ENCODE measurements around the gene AOPEP. TPM values are rescaled to one million over a fixed set of nuclear protein-coding genes. Genes with fewer than 3 reads are reported as not detected.
A peak's percentile ranks its signal among the peaks of the same experiment; 100 is the strongest.

The AOPEP gene
- total and polyA plus RNA-seq, 4 donors = 29.0 to 121 (median 60.0) TPM

DNA sequence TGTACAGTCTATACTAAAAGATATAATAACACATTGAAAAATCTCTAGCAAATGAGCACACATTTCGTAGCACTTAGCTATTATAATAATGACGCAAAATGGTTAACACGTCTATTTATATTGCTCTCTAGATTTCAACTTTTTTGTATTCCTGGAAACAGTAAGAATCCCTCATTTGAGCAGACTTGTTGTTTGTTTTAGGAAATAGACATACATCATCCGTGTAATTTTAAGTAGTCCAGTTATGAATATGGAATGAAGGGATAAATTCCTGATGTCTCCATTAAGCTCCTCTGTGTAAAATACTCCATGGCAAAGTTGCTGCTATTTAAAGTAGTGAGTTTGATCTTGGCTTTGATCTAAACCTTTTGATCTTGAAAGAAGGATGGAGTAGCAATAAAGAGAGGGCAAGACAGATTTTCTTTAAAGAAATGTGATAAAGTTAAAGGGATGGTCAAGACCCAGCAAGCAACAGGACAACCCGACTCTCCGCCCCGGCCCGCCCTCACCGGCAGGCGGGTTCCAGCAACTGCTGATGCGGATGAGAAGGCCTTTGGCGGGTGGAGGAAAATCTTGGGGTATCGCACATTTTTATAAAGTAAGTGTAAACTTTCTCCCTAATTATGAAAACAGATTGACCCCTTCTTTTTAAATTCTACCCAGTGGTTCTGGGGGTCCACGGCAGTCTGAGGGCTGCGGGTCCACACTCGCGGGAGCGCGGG is 277.4 kb downstream of the AOPEP start:
- peak overlapping the region; percentile 72 to 82 for H3K9ac ChIP-seq (ENCODE audit: insufficient read depth in 1 of 2, low read length in 2 of 2)
- no peak for ATAC-seq (ENCODE audit: insufficient read depth, low FRiP score)
- WGBS, 2 donors = 10 to 14% methylated on average over 19 of the region's 19 CpGs
- H3K27ac ChIP-seq (ENCODE audit: low read depth in 1 of 2, low read length in 1 of 2) = peak overlapping the region; percentile 100
- DNase-seq = peak; percentile 72 to 83 (median 80)
- TF ChIP-seq CTCF (IDR thresholded peaks at IDR 0.05; ENCODE audit: control extremely low read depth, extremely low read depth) = no peak
- H3K4me1 ChIP-seq (ENCODE audit: control insufficient read depth in 5 of 5, insufficient read depth in 5 of 5, low read length in 5 of 5) = peaks cover 0 to 51% (median 17%) of the 10 kb centered on the region in 5 donors
- H3K36me3 ChIP-seq (ENCODE audit: control insufficient read depth in 4 of 4, insufficient read depth in 4 of 4, low read length in 4 of 4) = peaks cover 0 to 5% (median 3%) of the 10 kb centered on the region in 4 donors
- peaks cover 0 to 2% (median 0%) of the 10 kb centered on the region in 3 donors for H3K27me3 ChIP-seq (ENCODE audit: control insufficient read depth in 3 of 3, insufficient read depth in 3 of 3, low read length in 2 of 3)
- H3K4me3 ChIP-seq = peak overlapping the region; percentile 82
- H3K9me3 ChIP-seq (ENCODE audit: control insufficient read depth in 4 of 4, insufficient read depth in 3 of 4, low read length in 3 of 4) = no peaks in the 10 kb centered on the region

- 0 to 1% methylated on average over 60 to 133 of the region's 133 CpGs for WGBS, 2 donors
- peak overlapping the region; percentile 72 to 82 for H3K9ac ChIP-seq (ENCODE audit: insufficient read depth in 1 of 2, low read length in 2 of 2)
- H3K9me3 ChIP-seq (ENCODE audit: control insufficient read depth in 4 of 4, insufficient read depth in 3 of 4, low read length in 3 of 4) = no peaks in the 10 kb centered on the region
- TF ChIP-seq CTCF (IDR thresholded peaks at IDR 0.05; ENCODE audit: control extremely low read depth, extremely low read depth) = no peak
- peak overlapping the region; percentile 100 for H3K27ac ChIP-seq (ENCODE audit: low read depth in 1 of 2, low read length in 1 of 2)
- peaks cover 0 to 2% (median 0%) of the 10 kb centered on the region in 3 donors for H3K27me3 ChIP-seq (ENCODE audit: control insufficient read depth in 3 of 3, insufficient read depth in 3 of 3, low read length in 2 of 3)
- ATAC-seq (ENCODE audit: insufficient read depth, low FRiP score) = peak; percentile 45
- H3K4me3 ChIP-seq = peak overlapping the region; percentile 98
- peaks cover 0 to 51% (median 20%) of the 10 kb centered on the region in 5 donors for H3K4me1 ChIP-seq (ENCODE audit: control insufficient read depth in 5 of 5, insufficient read depth in 5 of 5, low read length in 5 of 5)
- peak in 2 of 3 donors; percentile 47 to 54 for DNase-seq
- H3K36me3 ChIP-seq (ENCODE audit: control insufficient read depth in 4 of 4, insufficient read depth in 4 of 4, low read length in 4 of 4) = peaks cover 0 to 8% (median 3%) of the 10 kb centered on the region in 4 donors
These were observed 278.1 kb downstream of the AOPEP start for GRCh38 chr9:95004411-95005277.

- peaks cover 0 to 8% (median 3%) of the 10 kb centered on the region in 4 donors for H3K36me3 ChIP-seq (ENCODE audit: control insufficient read depth in 4 of 4, insufficient read depth in 4 of 4, low read length in 4 of 4)
- peak overlapping the region; percentile 63 to 98 for H3K9ac ChIP-seq (ENCODE audit: insufficient read depth in 1 of 2, low read length in 2 of 2)
- peak overlapping the region; percentile 98 for H3K4me3 ChIP-seq
- ATAC-seq (ENCODE audit: insufficient read depth, low FRiP score) (no peak), DNase-seq (peak in 1 of 3 donors; percentile 61)
- peaks cover 0 to 2% (median 0%) of the 10 kb centered on the region in 3 donors for H3K27me3 ChIP-seq (ENCODE audit: control insufficient read depth in 3 of 3, insufficient read depth in 3 of 3, low read length in 2 of 3)
- TF ChIP-seq CTCF (IDR thresholded peaks at IDR 0.05; ENCODE audit: control extremely low read depth, extremely low read depth) = no peak
- no peaks in the 10 kb centered on the region for H3K9me3 ChIP-seq (ENCODE audit: control insufficient read depth in 4 of 4, insufficient read depth in 3 of 4, low read length in 3 of 4)
- 5 to 7% methylated on average over 45 to 49 of the region's 49 CpGs for whole genome bisulfite sequencing, 2 donors
- H3K4me1 ChIP-seq (ENCODE audit: control insufficient read depth in 5 of 5, insufficient read depth in 5 of 5, low read length in 5 of 5) = peaks cover 0 to 51% (median 20%) of the 10 kb centered on the region in 5 donors
- H3K27ac ChIP-seq (ENCODE audit: low read depth in 1 of 2, low read length in 1 of 2) = peak overlapping the region; percentile 99 to 100
These were observed 279.0 kb downstream of the AOPEP start for GRCh38 chr9:95005278-95006143.
